ENCODE measurements around the gene TAPBP. TPM values are rescaled to one million over a fixed set of nuclear protein-coding genes. Genes with fewer than 3 reads are reported as not detected.
"Not testable (repeated sequence)": the region's sequence is repeated elsewhere in the genome, so short reads cannot be mapped to it uniquely, and the experiment has no call there.

The TAPBP gene
- total RNA-seq, 1 donor from 2014 or later, result 117 TPM

- no peak for TF ChIP-seq CTCF (IDR thresholded peaks at IDR 0.05)
- H3K27me3 Mint-ChIP-seq (ENCODE audit: unreplicated experiment), result no peaks in the 10 kb centered on the region
- no peaks in the 10 kb centered on the region for H3K9me3 Mint-ChIP-seq (ENCODE audit: unreplicated experiment)
- H3K4me1 Mint-ChIP-seq (ENCODE audit: unreplicated experiment), result peaks cover 38% of the 10 kb centered on the region
- H3K36me3 Mint-ChIP-seq (ENCODE audit: unreplicated experiment), result peaks cover 21% of the 10 kb centered on the region
- no peak overlapping the region for H3K27ac Mint-ChIP-seq (ENCODE audit: unreplicated experiment)
- no peak overlapping the region for H3K4me3 Mint-ChIP-seq (ENCODE audit: unreplicated experiment)
- DNase-seq (ENCODE audit: extremely low spot score, unreplicated experiment), result no peak
These were observed 35.1 kb downstream of the TAPBP start for GRCh38 chr6:33278810-33279209.

- no peak for TF ChIP-seq CTCF (IDR thresholded peaks at IDR 0.05)
- Mint-ChIP-seq H3K36me3 (ENCODE audit: unreplicated experiment) (peaks cover 24% of the 10 kb centered on the region), H3K4me1 (ENCODE audit: unreplicated experiment) (peaks cover 42% of the 10 kb centered on the region), H3K27me3 (ENCODE audit: unreplicated experiment) (no peaks in the 10 kb centered on the region), H3K27ac (ENCODE audit: unreplicated experiment) (peak overlapping the region; percentile 27), H3K4me3 (ENCODE audit: unreplicated experiment) (no peak overlapping the region), H3K9me3 (ENCODE audit: unreplicated experiment) (no peaks in the 10 kb centered on the region)
- DNase-seq (ENCODE audit: extremely low spot score, unreplicated experiment), result no peak
These were observed 35.5 kb downstream of the TAPBP start for GRCh38 chr6:33278392-33278741.

- peak overlapping the region; percentile 84 for H3K4me3 Mint-ChIP-seq (ENCODE audit: unreplicated experiment)
- no peaks in the 10 kb centered on the region for H3K9me3 Mint-ChIP-seq (ENCODE audit: unreplicated experiment)
- no peaks in the 10 kb centered on the region for H3K27me3 Mint-ChIP-seq (ENCODE audit: unreplicated experiment)
- TF ChIP-seq CTCF (IDR thresholded peaks at IDR 0.05), result no peak
- H3K36me3 Mint-ChIP-seq (ENCODE audit: unreplicated experiment), result peaks cover 24% of the 10 kb centered on the region
- peaks cover 48% of the 10 kb centered on the region for H3K4me1 Mint-ChIP-seq (ENCODE audit: unreplicated experiment)
- peak overlapping the region; percentile 94 for H3K27ac Mint-ChIP-seq (ENCODE audit: unreplicated experiment)
- no peak for DNase-seq (ENCODE audit: extremely low spot score, unreplicated experiment)
These were observed 36.1 kb downstream of the TAPBP start for GRCh38 chr6:33277663-33278391.

GRCh38 chr6:33276864-33277662 lies 36.8 kb downstream of the TAPBP start, which contains the start of gene B3GALT4:
TSS of gene B3GALT4 (plus strand) at chr6:33277123. CDS start at chr6:33277420, 297 bp downstream.
- Mint-ChIP-seq H3K4me3 (ENCODE audit: unreplicated experiment) (peak within 1 kb of the TSS; percentile 84), H3K27ac (ENCODE audit: unreplicated experiment) (peak within 1 kb of the TSS; percentile 94), H3K27me3 (ENCODE audit: unreplicated experiment) (no peaks in the 10 kb centered on the region), H3K36me3 (ENCODE audit: unreplicated experiment) (peaks cover 30% of the 10 kb centered on the region), H3K4me1 (ENCODE audit: unreplicated experiment) (peaks cover 55% of the 10 kb centered on the region), H3K9me3 (ENCODE audit: unreplicated experiment) (no peaks in the 10 kb centered on the region)
- TF ChIP-seq CTCF (IDR thresholded peaks at IDR 0.05), result peak; percentile 62
- no peak for DNase-seq (ENCODE audit: extremely low spot score, unreplicated experiment)

GRCh38 chr6:33276581-33276863 lies 37.4 kb downstream of the TAPBP start:
- Mint-ChIP-seq H3K4me1 (ENCODE audit: unreplicated experiment) (peaks cover 59% of the 10 kb centered on the region), H3K36me3 (ENCODE audit: unreplicated experiment) (peaks cover 28% of the 10 kb centered on the region), H3K9me3 (ENCODE audit: unreplicated experiment) (no peaks in the 10 kb centered on the region), H3K27ac (ENCODE audit: unreplicated experiment) (peak overlapping the region; percentile 85), H3K27me3 (ENCODE audit: unreplicated experiment) (no peaks in the 10 kb centered on the region), H3K4me3 (ENCODE audit: unreplicated experiment) (peak overlapping the region; percentile 79)
- no peak for TF ChIP-seq CTCF (IDR thresholded peaks at IDR 0.05)
- DNase-seq (ENCODE audit: extremely low spot score, unreplicated experiment), result no peak

GRCh38 chr6:33275795-33276580 lies 37.9 kb downstream of the TAPBP start:
- H3K4me1 Mint-ChIP-seq (ENCODE audit: unreplicated experiment), result peaks cover 63% of the 10 kb centered on the region
- H3K36me3 Mint-ChIP-seq (ENCODE audit: unreplicated experiment), result peaks cover 28% of the 10 kb centered on the region
- peak overlapping the region; percentile 85 for H3K27ac Mint-ChIP-seq (ENCODE audit: unreplicated experiment)
- H3K9me3 Mint-ChIP-seq (ENCODE audit: unreplicated experiment); DNase-seq (ENCODE audit: extremely low spot score, unreplicated experiment); H3K27me3 Mint-ChIP-seq (ENCODE audit: unreplicated experiment): not testable (repeated sequence)
- peak overlapping the region; percentile 79 for H3K4me3 Mint-ChIP-seq (ENCODE audit: unreplicated experiment)
